ENCODE measurements around the gene PDCD10. TPM values are rescaled to one million over a fixed set of nuclear protein-coding genes. Genes with fewer than 3 reads are reported as not detected.
A peak's percentile ranks its signal among the peaks of the same experiment; 100 is the strongest.

PDCD10 gene
- total RNA-seq, 1 donor from 2014 or later = 117 TPM

- no peak for TF ChIP-seq EZH2phosphoT487 (IDR thresholded peaks at IDR 0.05)
- TF ChIP-seq EZH2 (IDR thresholded peaks at IDR 0.05) = no peak
- no peak for TF ChIP-seq CTCF (IDR thresholded peaks at IDR 0.05)
- Histone ChIP-seq H2AFZ (replicated peaks) (no peak overlapping the region), H3K79me2 (ENCODE audit: low read depth) (peaks cover 79% of the 10 kb centered on the region), H3K36me3 (peaks cover 9% of the 10 kb centered on the region), H3K9ac (no peak overlapping the region), H3K27ac (no peak overlapping the region), H3F3A (ENCODE audit: low read depth) (no peaks in the 10 kb centered on the region), H3K4me3 (no peak overlapping the region), H3K9me3 (ENCODE audit: low read depth) (no peaks in the 10 kb centered on the region), H3K4me2 (no peak overlapping the region), H3K27me3 (no peaks in the 10 kb centered on the region), H3K4me1 (no peaks in the 10 kb centered on the region), H4K20me1 (ENCODE audit: low read depth) (no peaks in the 10 kb centered on the region)
- DNase-seq (ENCODE audit: low spot score) = no peak
- Mint-ChIP-seq H3K27ac (no peak overlapping the region), H3K9me3 (peaks cover 17% of the 10 kb centered on the region), H3K4me3 (no peak overlapping the region), H3K36me3 (peaks cover 46% of the 10 kb centered on the region), H3K27me3 (ENCODE audit: insufficient read depth, low read depth) (no peaks in the 10 kb centered on the region), H3K4me1 (no peaks in the 10 kb centered on the region)
Observed at GRCh38 chr3:167711439-167711838, 23.3 kb downstream of the PDCD10 start.

GRCh38 chr3:167710552-167710951 is 24.1 kb downstream of the PDCD10 start:
- Histone ChIP-seq H3K27me3 (no peaks in the 10 kb centered on the region), H3K9ac (no peak overlapping the region), H3K4me1 (no peaks in the 10 kb centered on the region), H3K27ac (no peak overlapping the region), H3K79me2 (ENCODE audit: low read depth) (peaks cover 74% of the 10 kb centered on the region), H3K9me3 (ENCODE audit: low read depth) (no peaks in the 10 kb centered on the region), H2AFZ (replicated peaks) (no peak overlapping the region), H3K36me3 (peaks cover 9% of the 10 kb centered on the region), H3K4me3 (no peak overlapping the region), H3K4me2 (no peak overlapping the region), H3F3A (ENCODE audit: low read depth) (no peaks in the 10 kb centered on the region), H4K20me1 (ENCODE audit: low read depth) (no peaks in the 10 kb centered on the region)
- Mint-ChIP-seq H3K4me1 (no peaks in the 10 kb centered on the region), H3K9me3 (peaks cover 17% of the 10 kb centered on the region), H3K27ac (peak overlapping the region; percentile 44), H3K36me3 (peaks cover 41% of the 10 kb centered on the region), H3K4me3 (no peak overlapping the region), H3K27me3 (ENCODE audit: insufficient read depth, low read depth) (no peaks in the 10 kb centered on the region)
- no peak for DNase-seq (ENCODE audit: low spot score)
- no peak for TF ChIP-seq EZH2phosphoT487 (IDR thresholded peaks at IDR 0.05)
- TF ChIP-seq CTCF (IDR thresholded peaks at IDR 0.05) = no peak
- no peak for TF ChIP-seq EZH2 (IDR thresholded peaks at IDR 0.05)

GRCh38 chr3:167709690-167710089 is 25.0 kb downstream of the PDCD10 start:
- Mint-ChIP-seq H3K27ac (no peak overlapping the region), H3K27me3 (ENCODE audit: insufficient read depth, low read depth) (no peaks in the 10 kb centered on the region), H3K4me3 (no peak overlapping the region), H3K4me1 (no peaks in the 10 kb centered on the region), H3K36me3 (peaks cover 32% of the 10 kb centered on the region), H3K9me3 (peaks cover 12% of the 10 kb centered on the region)
- H3K27ac ChIP-seq = no peak overlapping the region
- no peak for DNase-seq (ENCODE audit: low spot score)
- H3K27me3 ChIP-seq = no peaks in the 10 kb centered on the region
- H3K9ac ChIP-seq = no peak overlapping the region
- no peaks in the 10 kb centered on the region for H3F3A ChIP-seq (ENCODE audit: low read depth)
- peaks cover 67% of the 10 kb centered on the region for H3K79me2 ChIP-seq (ENCODE audit: low read depth)
- no peaks in the 10 kb centered on the region for H4K20me1 ChIP-seq (ENCODE audit: low read depth)
- no peaks in the 10 kb centered on the region for H3K4me1 ChIP-seq
- no peak overlapping the region for H3K4me2 ChIP-seq
- H2AFZ ChIP-seq (replicated peaks) = no peak overlapping the region
- no peaks in the 10 kb centered on the region for H3K9me3 ChIP-seq (ENCODE audit: low read depth)
- no peak for TF ChIP-seq CTCF (IDR thresholded peaks at IDR 0.05)
- no peak for TF ChIP-seq EZH2phosphoT487 (IDR thresholded peaks at IDR 0.05)
- TF ChIP-seq EZH2 (IDR thresholded peaks at IDR 0.05) = no peak
- no peak overlapping the region for H3K4me3 ChIP-seq
- H3K36me3 ChIP-seq = peaks cover 9% of the 10 kb centered on the region

Measured in neural progenitor cell (in vitro differentiated cells).